ENCODE results near the gene SNIP1.
"Not testable (repeated sequence)": the region's sequence is repeated elsewhere in the genome, so short reads cannot be mapped to it uniquely, and the experiment has no call there.

The SNIP1 gene

GRCh38 chr1:37593726-37594125 is 39.6 kb upstream of the SNIP1 start:
- TF ChIP-seq CTCF (IDR thresholded peaks at IDR 0.05; ENCODE audit: control insufficient read depth, insufficient read depth, low read depth, low read length, missing control alignments), result no peak
- H3K4me3 ChIP-seq (ENCODE audit: control insufficient read depth, low read depth, low read length), result no peak overlapping the region
- no peak for DNase-seq (ENCODE audit: low read depth)

- no peak for DNase-seq (ENCODE audit: low read depth)
- no peak overlapping the region for H3K4me3 ChIP-seq (ENCODE audit: control insufficient read depth, low read depth, low read length)
- TF ChIP-seq CTCF (IDR thresholded peaks at IDR 0.05; ENCODE audit: control insufficient read depth, insufficient read depth, low read depth, low read length, missing control alignments), result no peak
Measured at GRCh38 chr1:37588939-37589338, 34.8 kb upstream of the SNIP1 start.

- not testable (repeated sequence) for DNase-seq (ENCODE audit: low read depth); H3K4me3 ChIP-seq (ENCODE audit: control insufficient read depth, low read depth, low read length)
Measured at GRCh38 chr1:37584544-37584943, 30.5 kb upstream of the SNIP1 start.

- H3K4me3 ChIP-seq (ENCODE audit: control insufficient read depth, low read depth, low read length), result no peak overlapping the region
- no peak for TF ChIP-seq CTCF (IDR thresholded peaks at IDR 0.05; ENCODE audit: control insufficient read depth, insufficient read depth, low read depth, low read length, missing control alignments)
- DNase-seq (ENCODE audit: low read depth), result no peak
Measured at GRCh38 chr1:37575692-37576091, 21.6 kb upstream of the SNIP1 start.

GRCh38 chr1:37574834-37575480 is 20.9 kb upstream of the SNIP1 start:
- TF ChIP-seq CTCF (IDR thresholded peaks at IDR 0.05; ENCODE audit: control insufficient read depth, insufficient read depth, low read depth, low read length, missing control alignments), result no peak

GRCh38 chr1:37570528-37571334 is 16.6 kb upstream of the SNIP1 start:
- no peak for DNase-seq (ENCODE audit: low read depth)
- H3K4me3 ChIP-seq (ENCODE audit: control insufficient read depth, low read depth, low read length), result no peak overlapping the region

More at GRCh38 chr1:37574834-37575480, 20.9 kb upstream of the SNIP1 start:
- no peak overlapping the region for H3K4me3 ChIP-seq (ENCODE audit: control insufficient read depth, low read depth, low read length)
- peak; percentile 71 for DNase-seq (ENCODE audit: low read depth)

More at GRCh38 chr1:37570528-37571334, 16.6 kb upstream of the SNIP1 start:
- TF ChIP-seq CTCF (IDR thresholded peaks at IDR 0.05; ENCODE audit: control insufficient read depth, insufficient read depth, low read depth, low read length, missing control alignments), result no peak

Data from AG09309 (cell line).